Fibroblast of pulmonary artery (primary cell): Measurements from ENCODE around the gene RSRC1.
A peak's percentile ranks its signal among the peaks of the same experiment; 100 is the strongest.
"Not testable (repeated sequence)": the region's sequence is repeated elsewhere in the genome, so short reads cannot be mapped to it uniquely, and the experiment has no call there.

Experiments
- DNase-seq: peaks from one replicate; pipeline ENCODE4 v3.0.0-alpha.2; 2010; ENCODE audit warnings: low read depth
- H3K4me3 ChIP-seq: replicated peaks from 2 replicates; pipeline ENCODE4 v1.5.1; 2011; ENCODE audit warnings: low read depth, mild to moderate bottlenecking, control low read depth, low read length, moderate library complexity
- CTCF ChIP-seq: IDR thresholded peaks from 2 replicates; pipeline ENCODE4 v1.5.1; 2011; ENCODE audit warnings: mild to moderate bottlenecking, control low read depth, low read length, inconsistent platforms; ENCODE audit errors: missing control alignments

RSRC1 gene

GRCh38 chr3:158395421-158395820, 285.5 kb downstream of the RSRC1 start:
- no peak for TF ChIP-seq CTCF
- no peak overlapping the region for H3K4me3 ChIP-seq
- DNase-seq: peak; percentile 8

GRCh38 chr3:158402590-158402989, 292.7 kb downstream of the RSRC1 start:
- TF ChIP-seq CTCF: no peak
- no peak overlapping the region for H3K4me3 ChIP-seq
- DNase-seq: no peak

GRCh38 chr3:158403013-158403412, 293.1 kb downstream of the RSRC1 start:
- H3K4me3 ChIP-seq: no peak overlapping the region
- no peak for DNase-seq
- TF ChIP-seq CTCF: no peak

- TF ChIP-seq CTCF: no peak
These were observed 294.3 kb downstream of the RSRC1 start for GRCh38 chr3:158404131-158404718.

GRCh38 chr3:158405507-158405906, 295.6 kb downstream of the RSRC1 start:
- no peak overlapping the region for H3K4me3 ChIP-seq
- no peak for TF ChIP-seq CTCF
- no peak for DNase-seq

More at GRCh38 chr3:158404131-158404718, 294.3 kb downstream of the RSRC1 start:
- H3K4me3 ChIP-seq: no peak overlapping the region
- DNase-seq: no peak

GRCh38 chr3:158407844-158408517, 298.1 kb downstream of the RSRC1 start:
- no peak overlapping the region for H3K4me3 ChIP-seq
- no peak for DNase-seq
- TF ChIP-seq CTCF: no peak

GRCh38 chr3:158408518-158408897, 298.6 kb downstream of the RSRC1 start:
- DNase-seq, H3K4me3 ChIP-seq: not testable (repeated sequence)
